ENCODE results near the gene ZNF219. TPM values are rescaled to one million over a fixed set of nuclear protein-coding genes. Genes with fewer than 3 reads are reported as not detected.

The ZNF219 gene
- total RNA-seq, 2 experiments from 2014 or later: 9.8 to 15.5 TPM

- BruUV-seq (replicated peaks): no TSS peak
- TF ChIP-seq EZH2phosphoT487 (IDR thresholded peaks at IDR 0.05; ENCODE audit: borderline replicate concordance, low read depth, low read length) (no peak), CTCF (conservative IDR thresholded peaks at IDR 0.05; ENCODE audit: low read length) (no peak)
- Histone ChIP-seq H4K20me1 (ENCODE audit: insufficient read depth, low read length) (no peaks in the 10 kb centered on the region), H3K27ac (ENCODE audit: low read depth, low read length, poor library complexity, severe bottlenecking) (no peak within 1 kb of the TSS), H3K4me3 (ENCODE audit: low read depth, low read length, poor library complexity, severe bottlenecking) (no peak within 1 kb of the TSS), H3K4me2 (ENCODE audit: low read length) (peak within 1 kb of the TSS; percentile 99), H3K79me2 (ENCODE audit: insufficient read depth, low read depth, low read length) (no peaks in the 10 kb centered on the region), H3K9me3 (ENCODE audit: low read length) (no peaks in the 10 kb centered on the region), H2AFZ (ENCODE audit: low read length) (no peak within 1 kb of the TSS), H3K36me3 (ENCODE audit: insufficient read depth, low read length) (no peaks in the 10 kb centered on the region), H3K4me1 (ENCODE audit: insufficient read depth, low read length, poor library complexity, severe bottlenecking) (peaks cover 47% of the 10 kb centered on the region), H3K9me2 (ENCODE audit: insufficient read depth, low read length) (no peaks in the 10 kb centered on the region)
- DNase-seq (ENCODE audit: low spot score): no peak
- ChIA-PET CTCF (ENCODE audit: unreplicated experiment) (interaction anchor here (0.7 to 1.0 kb wide), 2 partner anchors 34 to 376 kb away, joined by 3 to 4 read pairs; partner anchors contain the start of gene TOX4), POLR2A (no interaction called here)
- intact Hi-C loops (cut with micrococcal nuclease; ENCODE audit: unreplicated experiment): loop anchor here (10.0 kb wide), 1 partner anchor 416 kb away; the partner anchor contains the start of genes ANG and RNASE4
These were observed 2.5 kb upstream of the ZNF219 start, which contains the start of gene TMEM253 for GRCh38 chr14:21100931-21101330. TSS of gene TMEM253 (plus strand) at chr14:21101066. CDS start at chr14:21101344, 278 bp downstream.

- H3K4me3 ChIP-seq (ENCODE audit: low read depth, low read length, poor library complexity, severe bottlenecking): peak overlapping the region; percentile 92
- no peak for DNase-seq (ENCODE audit: low spot score)
- ChIA-PET CTCF (ENCODE audit: unreplicated experiment) (interaction anchor here (0.6 kb wide), 1 partner anchor 22 kb away, joined by 3 read pairs; no protein-coding TSS in a partner anchor), POLR2A (interaction anchor here (1.3 kb wide), 1 partner anchor 29 kb away, joined by 7 read pairs; the partner anchor contains the start of gene ARHGEF40)
- H3K27ac ChIP-seq (ENCODE audit: low read depth, low read length, poor library complexity, severe bottlenecking): no peak overlapping the region
- H3K9me2 ChIP-seq (ENCODE audit: insufficient read depth, low read length): no peaks in the 10 kb centered on the region
- intact Hi-C loops (cut with micrococcal nuclease; ENCODE audit: unreplicated experiment): no loop called here
- H4K20me1 ChIP-seq (ENCODE audit: insufficient read depth, low read length): no peaks in the 10 kb centered on the region; the same call in 1 of the 2 replicates
- no peaks in the 10 kb centered on the region for H3K79me2 ChIP-seq (ENCODE audit: insufficient read depth, low read depth, low read length)
- no peaks in the 10 kb centered on the region for H3K36me3 ChIP-seq (ENCODE audit: insufficient read depth, low read length)
- TF ChIP-seq EZH2phosphoT487 (IDR thresholded peaks at IDR 0.05; ENCODE audit: borderline replicate concordance, low read depth, low read length) (no peak), CTCF (conservative IDR thresholded peaks at IDR 0.05; ENCODE audit: low read length) (no peak)
- H2AFZ ChIP-seq (ENCODE audit: low read length): no peak overlapping the region
- H3K4me1 ChIP-seq (ENCODE audit: insufficient read depth, low read length, poor library complexity, severe bottlenecking): peaks cover 41% of the 10 kb centered on the region
- H3K9me3 ChIP-seq (ENCODE audit: low read length): no peaks in the 10 kb centered on the region
- no TSS peak for BruUV-seq (replicated peaks)
- H3K4me2 ChIP-seq (ENCODE audit: low read length): peak overlapping the region; percentile 99
These were observed 1.1 kb upstream of the ZNF219 start for GRCh38 chr14:21099596-21099985.

DNA sequence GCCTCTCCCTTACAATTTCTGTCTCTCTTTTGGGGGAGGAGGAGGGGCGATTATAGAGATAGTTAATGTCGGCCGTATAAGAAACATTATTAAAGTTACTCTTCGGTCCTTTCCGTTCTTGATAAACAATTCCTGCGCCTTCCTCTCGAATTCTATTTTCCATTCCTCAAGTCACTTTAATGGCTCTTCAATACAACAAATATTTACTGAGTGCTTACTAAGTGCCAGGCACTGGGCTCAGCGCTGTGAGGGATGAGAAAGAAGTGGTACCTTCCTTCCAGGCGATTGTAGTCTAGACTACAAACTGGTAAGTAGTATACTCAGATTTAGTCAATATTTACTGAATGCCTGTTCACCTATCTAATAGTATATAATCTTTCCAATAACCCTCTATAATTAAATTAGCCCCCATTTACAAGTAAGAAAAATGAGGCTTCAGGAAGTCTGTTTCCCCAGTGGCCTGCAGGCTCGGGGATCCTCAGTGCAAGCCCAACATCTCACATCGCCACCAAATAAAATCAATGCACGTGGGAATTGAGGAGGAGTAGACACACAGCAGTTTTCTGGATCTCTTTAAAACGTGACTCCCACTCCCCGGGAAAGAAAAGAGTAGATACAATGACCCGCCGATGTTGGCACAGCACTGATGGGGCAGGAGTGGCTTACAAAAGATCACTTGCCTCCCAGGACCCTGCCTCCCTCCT is 589 bp upstream of the ZNF219 start:
- H3K4me1 ChIP-seq (ENCODE audit: insufficient read depth, low read length, poor library complexity, severe bottlenecking): peaks cover 41% of the 10 kb centered on the region
- peak overlapping the region; percentile 27 for H3K27ac ChIP-seq (ENCODE audit: low read depth, low read length, poor library complexity, severe bottlenecking)
- peak overlapping the region; percentile 92 for H3K4me3 ChIP-seq (ENCODE audit: low read depth, low read length, poor library complexity, severe bottlenecking)
- H3K36me3 ChIP-seq (ENCODE audit: insufficient read depth, low read length): no peaks in the 10 kb centered on the region
- POLR2A ChIA-PET: interaction anchor here (1.3 kb wide), 1 partner anchor 28 kb away, joined by 7 read pairs; the partner anchor contains the start of gene ARHGEF40
- H3K4me2 ChIP-seq (ENCODE audit: low read length): peak overlapping the region; percentile 99
- intact Hi-C loops (cut with micrococcal nuclease; ENCODE audit: unreplicated experiment): no loop called here
- no peaks in the 10 kb centered on the region; the same call in 1 of the 2 replicates for H4K20me1 ChIP-seq (ENCODE audit: insufficient read depth, low read length)
- no peak for DNase-seq (ENCODE audit: low spot score)
- CTCF ChIA-PET (ENCODE audit: unreplicated experiment): interaction anchor here (0.6 kb wide), 1 partner anchor 21 kb away, joined by 3 read pairs; no protein-coding TSS in a partner anchor
- peak overlapping the region; percentile 92 for H2AFZ ChIP-seq (ENCODE audit: low read length)
- TF ChIP-seq CTCF (conservative IDR thresholded peaks at IDR 0.05; ENCODE audit: low read length) (0 out of 2 replicates have a peak, but pooled peaks have one; percentile 3), EZH2phosphoT487 (IDR thresholded peaks at IDR 0.05; ENCODE audit: borderline replicate concordance, low read depth, low read length) (no peak)
- no peaks in the 10 kb centered on the region for H3K79me2 ChIP-seq (ENCODE audit: insufficient read depth, low read depth, low read length)
- H3K9me2 ChIP-seq (ENCODE audit: insufficient read depth, low read length): no peaks in the 10 kb centered on the region
- no peaks in the 10 kb centered on the region for H3K9me3 ChIP-seq (ENCODE audit: low read length)
- BruUV-seq (replicated peaks): no TSS peak
